GM23338 (cell line): Measurements from ENCODE around the gene TSPEAR. TPM values are rescaled to one million over a fixed set of nuclear protein-coding genes. Genes with fewer than 3 reads are reported as not detected.

ENCODE experiments used
- ATAC-seq: fragments of 200-7000 bp; cut with Tn5 transposase; 3 replicates; pipeline ENCODE4 v1.9.1; 2020
- DNase-seq: peaks from one replicate; pipeline ENCODE4 v3.0.0-alpha.2; 2015; ENCODE audit warnings: low spot score
- H2AFZ ChIP-seq: fragments of 200-600 bp; sonication (generic); 2 replicates; pipeline ENCODE4 v1.8.0; 2016; ENCODE audit warnings: antibody characterized with exemption, mild to moderate bottlenecking, moderate library complexity
- H3F3A ChIP-seq: fragments of 200-600 bp; sonication (generic); replicated peaks from 2 replicates; pipeline ENCODE4 v1.8.0; 2017; ENCODE audit warnings: antibody characterized with exemption, mixed run types, low read depth
- H3K27ac ChIP-seq: fragments of 200-600 bp; sonication (generic); 2 replicates; pipeline ENCODE4 v1.6.1; 2016; ENCODE audit warnings: low read depth
- H3K27me3 ChIP-seq: fragments of 200-600 bp; sonication (generic); 2 replicates; pipeline ENCODE4 v1.8.0; 2016; ENCODE audit warnings: mild to moderate bottlenecking, mixed run types, moderate library complexity; ENCODE audit not compliant: insufficient read depth
- H3K36me3 ChIP-seq: fragments of 200-600 bp; sonication (generic); 2 replicates; pipeline ENCODE4 v1.8.0; 2016; ENCODE audit warnings: mild to moderate bottlenecking; ENCODE audit not compliant: insufficient read depth
- H3K4me1 ChIP-seq: fragments of 200-600 bp; sonication (generic); 2 replicates; pipeline ENCODE4 v1.8.0; 2016; ENCODE audit warnings: mild to moderate bottlenecking, moderate library complexity; ENCODE audit not compliant: insufficient read depth
- H3K4me2 ChIP-seq: fragments of 200-600 bp; sonication (generic); 2 replicates; pipeline ENCODE4 v1.7.1; 2017; ENCODE audit warnings: mixed run types
- H3K4me3 ChIP-seq: fragments of 200-600 bp; sonication (generic); 2 replicates; pipeline ENCODE4 v1.6.1; 2016; ENCODE audit warnings: mixed run types
- H3K79me2 ChIP-seq: fragments of 200-600 bp; sonication (generic); replicated peaks from 2 replicates; pipeline ENCODE4 v1.8.0; 2017; ENCODE audit warnings: mild to moderate bottlenecking; ENCODE audit not compliant: insufficient read depth
- H3K9me2 ChIP-seq: fragments of 200-600 bp; sonication (generic); 2 replicates; pipeline ENCODE4 v1.8.0; 2017; ENCODE audit not compliant: insufficient read depth
- H4K20me1 ChIP-seq: fragments of 200-600 bp; sonication (generic); replicated peaks from 2 replicates; pipeline ENCODE4 v1.8.0; 2017; ENCODE audit warnings: mild to moderate bottlenecking; ENCODE audit not compliant: insufficient read depth
- H3K27ac Mint-ChIP-seq: 2 replicates; pipeline ENCODE4 v1.8.0; 2020; ENCODE audit warnings: inconsistent platforms, mild to moderate bottlenecking, moderate library complexity, mixed read lengths
- H3K27me3 Mint-ChIP-seq: 3 replicates; pipeline ENCODE4 v1.8.0; 2022; ENCODE audit warnings: low read depth, mild to moderate bottlenecking, moderate library complexity, mixed read lengths, inconsistent platforms; ENCODE audit not compliant: insufficient read depth, poor library complexity
- H3K36me3 Mint-ChIP-seq: 3 replicates; pipeline ENCODE4 v1.8.0; 2021; ENCODE audit warnings: low read depth, mild to moderate bottlenecking, inconsistent platforms, moderate library complexity, mixed read lengths
- H3K4me1 Mint-ChIP-seq: 3 replicates; pipeline ENCODE4 v1.8.0; 2020; ENCODE audit warnings: mild to moderate bottlenecking, inconsistent platforms, mixed read lengths
- H3K4me3 Mint-ChIP-seq: 3 replicates; pipeline ENCODE4 v1.8.0; 2021; ENCODE audit warnings: moderate library complexity, mild to moderate bottlenecking, inconsistent platforms, mixed read lengths
- H3K9me3 Mint-ChIP-seq: 3 replicates; pipeline ENCODE4 v1.8.0; 2020; ENCODE audit warnings: moderate library complexity, mild to moderate bottlenecking, inconsistent platforms, mixed read lengths
- CREB1 ChIP-seq: fragments of 250-450 bp; sonication (Bioruptor Pico); IDR thresholded peaks from 2 replicates; pipeline ENCODE4 v1.5.0; 2020; ENCODE audit warnings: low read depth, mild to moderate bottlenecking, moderate library complexity
- JUNB ChIP-seq: IDR thresholded peaks from one replicate; pipeline ENCODE4 v1.6.1; 2016; ENCODE audit warnings: antibody characterized with exemption; ENCODE audit not compliant: unreplicated experiment
- ZNF331 ChIP-seq: fragments of 250-450 bp; sonication (Bioruptor Pico); IDR thresholded peaks from 2 replicates; pipeline ENCODE4 v1.5.0; 2020; ENCODE audit warnings: low read depth, mild to moderate bottlenecking, moderate library complexity
- polyA plus RNA-seq: library from polyadenylated mRNA; unstranded; fragments of >200 nt; fragmentation: Nextera tagmentation; extraction: Ambion mirVana; gene quantifications from 2 replicates; pipeline ENCODE4 v1.2.1, GENCODE V29; 2016
- total RNA-seq: library from RNA; depleted of rRNA; stranded (reverse); fragments of >200 nt; shearing (Covaris generic); gene quantifications from 2 replicates; pipeline ENCODE4 v1.2.3, GENCODE V29; 2014
- TF ChIP-seq, protein P1 (sequence below): fragments of 250-450 bp; sonication (Bioruptor Pico); IDR thresholded peaks from 2 replicates; pipeline ENCODE4 v1.5.0; 2020; ENCODE audit warnings: mild to moderate bottlenecking, moderate library complexity
- TF ChIP-seq, protein P2 (sequence below), 2 experiments: fragments of 200-600 bp in 1 of 2; sonication (generic) in 1 of 2; conservative IDR thresholded peaks; 2 replicates each; pipeline versions ENCODE4 v1.5.1 to v1.6.1; 2016 to 2017; ENCODE audit warnings: antibody characterized with exemption in 2 of 2, low read depth in 2 of 2, mild to moderate bottlenecking in 2 of 2, moderate library complexity in 1 of 2

Gene TSPEAR
- total and polyA plus RNA-seq, 2 experiments from 2014 or later: 0.35 to 0.92 TPM

DNA sequence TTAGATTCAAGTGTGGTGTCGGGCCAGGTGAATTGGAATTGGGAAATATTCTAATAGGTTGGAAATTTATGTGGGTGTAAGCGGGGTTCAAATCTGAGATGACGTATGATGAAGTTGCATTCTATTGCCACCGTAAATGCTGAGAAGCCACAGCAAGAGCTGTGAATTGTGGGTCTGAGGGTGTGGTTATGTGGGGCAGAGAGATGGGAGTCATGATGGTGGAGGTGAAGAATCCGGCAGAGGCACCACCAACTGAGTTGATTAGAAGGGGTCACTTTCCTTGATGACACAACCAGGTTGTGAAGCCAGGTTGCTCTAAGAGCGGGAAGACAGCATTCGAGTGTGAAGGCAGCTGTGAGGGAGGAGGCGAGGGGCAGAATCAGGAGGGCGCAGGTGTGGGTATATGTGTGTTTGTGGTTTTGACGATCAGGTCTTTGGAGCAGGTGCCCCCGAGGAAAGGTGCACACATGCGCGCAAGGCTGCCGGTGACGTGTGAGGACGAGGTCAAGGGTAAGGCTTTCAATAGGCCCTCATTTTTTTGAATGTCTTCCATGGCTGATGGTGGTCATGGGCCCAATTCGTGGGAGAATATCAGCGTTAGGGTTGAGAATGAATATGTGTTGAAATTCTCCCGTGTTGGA lies 237.3 kb downstream of the TSPEAR start:
- Histone ChIP-seq H3K9me2 (0 out of 2 replicates have a peak, but pooled peaks cover 5% of the 10 kb centered on the region), H2AFZ (no peak overlapping the region), H3K36me3 (no peaks in the 10 kb centered on the region), H3K27ac (no peak overlapping the region), H3K79me2 (no peaks in the 10 kb centered on the region), H3K4me3 (no peak overlapping the region), H3K27me3 (no peaks in the 10 kb centered on the region), H3K4me2 (no peak overlapping the region), H3F3A (no peaks in the 10 kb centered on the region), H3K4me1 (no peaks in the 10 kb centered on the region; the same call in 1 of the 2 replicates), H4K20me1 (no peaks in the 10 kb centered on the region)
- no peak for ATAC-seq
- Mint-ChIP-seq H3K27me3 (no peaks in the 10 kb centered on the region), H3K4me3 (no peak overlapping the region), H3K9me3 (peaks cover 5% of the 10 kb centered on the region; the same call in 2 of the 3 replicates), H3K27ac (no peak overlapping the region), H3K4me1 (peaks cover 9% of the 10 kb centered on the region; the same call in 1 of the 3 replicates), H3K36me3 (no peaks in the 10 kb centered on the region; the same call in 2 of the 3 replicates)
- no peak for DNase-seq
- TF ChIP-seq CREB1 (CRISPR knock-in tag) (no peak), JUNB (no peak), ZNF331 (no peak)
- TF ChIP-seq, protein P1, sequence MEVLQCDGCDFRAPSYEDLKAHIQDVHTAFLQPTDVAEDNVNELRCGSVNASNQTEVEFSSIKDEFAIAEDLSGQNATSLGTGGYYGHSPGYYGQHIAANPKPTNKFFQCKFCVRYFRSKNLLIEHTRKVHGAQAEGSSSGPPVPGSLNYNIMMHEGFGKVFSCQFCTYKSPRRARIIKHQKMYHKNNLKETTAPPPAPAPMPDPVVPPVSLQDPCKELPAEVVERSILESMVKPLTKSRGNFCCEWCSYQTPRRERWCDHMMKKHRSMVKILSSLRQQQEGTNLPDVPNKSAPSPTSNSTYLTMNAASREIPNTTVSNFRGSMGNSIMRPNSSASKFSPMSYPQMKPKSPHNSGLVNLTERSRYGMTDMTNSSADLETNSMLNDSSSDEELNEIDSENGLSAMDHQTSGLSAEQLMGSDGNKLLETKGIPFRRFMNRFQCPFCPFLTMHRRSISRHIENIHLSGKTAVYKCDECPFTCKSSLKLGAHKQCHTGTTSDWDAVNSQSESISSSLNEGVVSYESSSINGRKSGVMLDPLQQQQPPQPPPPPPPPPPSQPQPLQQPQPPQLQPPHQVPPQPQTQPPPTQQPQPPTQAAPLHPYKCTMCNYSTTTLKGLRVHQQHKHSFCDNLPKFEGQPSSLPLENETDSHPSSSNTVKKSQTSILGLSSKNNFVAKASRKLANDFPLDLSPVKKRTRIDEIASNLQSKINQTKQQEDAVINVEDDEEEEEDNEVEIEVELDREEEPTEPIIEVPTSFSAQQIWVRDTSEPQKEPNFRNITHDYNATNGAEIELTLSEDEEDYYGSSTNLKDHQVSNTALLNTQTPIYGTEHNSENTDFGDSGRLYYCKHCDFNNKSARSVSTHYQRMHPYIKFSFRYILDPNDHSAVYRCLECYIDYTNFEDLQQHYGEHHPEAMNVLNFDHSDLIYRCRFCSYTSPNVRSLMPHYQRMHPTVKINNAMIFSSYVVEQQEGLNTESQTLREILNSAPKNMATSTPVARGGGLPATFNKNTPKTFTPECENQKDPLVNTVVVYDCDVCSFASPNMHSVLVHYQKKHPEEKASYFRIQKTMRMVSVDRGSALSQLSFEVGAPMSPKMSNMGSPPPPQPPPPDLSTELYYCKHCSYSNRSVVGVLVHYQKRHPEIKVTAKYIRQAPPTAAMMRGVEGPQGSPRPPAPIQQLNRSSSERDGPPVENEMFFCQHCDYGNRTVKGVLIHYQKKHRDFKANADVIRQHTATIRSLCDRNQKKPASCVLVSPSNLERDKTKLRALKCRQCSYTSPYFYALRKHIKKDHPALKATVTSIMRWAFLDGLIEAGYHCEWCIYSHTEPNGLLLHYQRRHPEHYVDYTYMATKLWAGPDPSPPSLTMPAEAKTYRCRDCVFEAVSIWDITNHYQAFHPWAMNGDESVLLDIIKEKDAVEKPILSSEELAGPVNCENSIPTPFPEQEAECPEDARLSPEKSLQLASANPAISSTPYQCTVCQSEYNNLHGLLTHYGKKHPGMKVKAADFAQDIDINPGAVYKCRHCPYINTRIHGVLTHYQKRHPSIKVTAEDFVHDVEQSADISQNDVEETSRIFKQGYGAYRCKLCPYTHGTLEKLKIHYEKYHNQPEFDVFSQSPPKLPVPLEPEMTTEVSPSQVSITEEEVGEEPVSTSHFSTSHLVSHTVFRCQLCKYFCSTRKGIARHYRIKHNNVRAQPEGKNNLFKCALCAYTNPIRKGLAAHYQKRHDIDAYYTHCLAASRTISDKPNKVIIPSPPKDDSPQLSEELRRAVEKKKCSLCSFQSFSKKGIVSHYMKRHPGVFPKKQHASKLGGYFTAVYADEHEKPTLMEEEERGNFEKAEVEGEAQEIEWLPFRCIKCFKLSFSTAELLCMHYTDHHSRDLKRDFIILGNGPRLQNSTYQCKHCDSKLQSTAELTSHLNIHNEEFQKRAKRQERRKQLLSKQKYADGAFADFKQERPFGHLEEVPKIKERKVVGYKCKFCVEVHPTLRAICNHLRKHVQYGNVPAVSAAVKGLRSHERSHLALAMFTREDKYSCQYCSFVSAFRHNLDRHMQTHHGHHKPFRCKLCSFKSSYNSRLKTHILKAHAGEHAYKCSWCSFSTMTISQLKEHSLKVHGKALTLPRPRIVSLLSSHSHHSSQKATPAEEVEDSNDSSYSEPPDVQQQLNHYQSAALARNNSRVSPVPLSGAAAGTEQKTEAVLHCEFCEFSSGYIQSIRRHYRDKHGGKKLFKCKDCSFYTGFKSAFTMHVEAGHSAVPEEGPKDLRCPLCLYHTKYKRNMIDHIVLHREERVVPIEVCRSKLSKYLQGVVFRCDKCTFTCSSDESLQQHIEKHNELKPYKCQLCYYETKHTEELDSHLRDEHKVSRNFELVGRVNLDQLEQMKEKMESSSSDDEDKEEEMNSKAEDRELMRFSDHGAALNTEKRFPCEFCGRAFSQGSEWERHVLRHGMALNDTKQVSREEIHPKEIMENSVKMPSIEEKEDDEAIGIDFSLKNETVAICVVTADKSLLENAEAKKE (CRISPR knock-in tag): no peak
- TF ChIP-seq, protein P2, sequence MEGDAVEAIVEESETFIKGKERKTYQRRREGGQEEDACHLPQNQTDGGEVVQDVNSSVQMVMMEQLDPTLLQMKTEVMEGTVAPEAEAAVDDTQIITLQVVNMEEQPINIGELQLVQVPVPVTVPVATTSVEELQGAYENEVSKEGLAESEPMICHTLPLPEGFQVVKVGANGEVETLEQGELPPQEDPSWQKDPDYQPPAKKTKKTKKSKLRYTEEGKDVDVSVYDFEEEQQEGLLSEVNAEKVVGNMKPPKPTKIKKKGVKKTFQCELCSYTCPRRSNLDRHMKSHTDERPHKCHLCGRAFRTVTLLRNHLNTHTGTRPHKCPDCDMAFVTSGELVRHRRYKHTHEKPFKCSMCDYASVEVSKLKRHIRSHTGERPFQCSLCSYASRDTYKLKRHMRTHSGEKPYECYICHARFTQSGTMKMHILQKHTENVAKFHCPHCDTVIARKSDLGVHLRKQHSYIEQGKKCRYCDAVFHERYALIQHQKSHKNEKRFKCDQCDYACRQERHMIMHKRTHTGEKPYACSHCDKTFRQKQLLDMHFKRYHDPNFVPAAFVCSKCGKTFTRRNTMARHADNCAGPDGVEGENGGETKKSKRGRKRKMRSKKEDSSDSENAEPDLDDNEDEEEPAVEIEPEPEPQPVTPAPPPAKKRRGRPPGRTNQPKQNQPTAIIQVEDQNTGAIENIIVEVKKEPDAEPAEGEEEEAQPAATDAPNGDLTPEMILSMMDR (conservative IDR thresholded peaks at IDR 0.05; ENCODE audit: low read depth in 2 of 2): no peak
